Measurements from ENCODE around the gene RABAC1. TPM values are rescaled to one million over a fixed set of nuclear protein-coding genes. Genes with fewer than 3 reads are reported as not detected.

Gene RABAC1
- polyA plus RNA-seq, 1 donor (not counting 4 experiments of a cell fraction or from before 2014, with no cell fraction given): 107 TPM

GRCh38 chr19:41955521-41955920, 3.6 kb downstream of the RABAC1 start:
- no peak for DNase-seq (ENCODE audit: low read depth, low spot score)

DNA sequence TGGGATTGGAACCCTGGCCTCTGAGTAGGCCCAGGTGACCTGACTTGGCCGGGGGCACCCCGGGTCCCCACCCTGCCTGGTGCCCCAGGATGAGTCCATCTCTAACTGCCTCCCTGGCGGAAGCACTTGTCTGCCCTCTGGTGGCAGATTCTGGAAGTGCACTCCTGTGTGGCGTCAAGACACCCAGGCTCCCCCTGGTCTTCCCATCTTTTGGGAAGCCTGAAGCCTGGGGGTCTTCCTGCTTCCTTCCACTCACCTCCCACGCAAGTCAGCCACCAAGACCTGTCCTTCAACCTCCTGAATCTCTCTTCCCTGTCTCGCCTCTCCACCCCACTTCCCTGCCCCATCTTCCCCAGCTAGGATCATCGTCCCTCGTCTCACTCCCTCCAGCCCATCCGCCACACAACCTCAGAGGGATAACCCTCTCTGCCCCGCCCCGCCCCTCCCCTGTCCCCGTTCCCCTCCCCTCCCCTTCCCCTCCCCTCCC, 7.4 kb downstream of the RABAC1 start:
- DNase-seq (ENCODE audit: low read depth, low spot score) (peak; percentile 35), FAIRE-seq (peak; percentile 43)
- Histone ChIP-seq H3K9ac (ENCODE audit: control insufficient read depth, extremely low read depth, insufficient read depth, low read length) (no peak overlapping the region), H3K4me2 (ENCODE audit: control insufficient read depth, extremely low read depth, insufficient read depth, low read depth, low read length) (peak overlapping the region; percentile 70), H2AFZ (ENCODE audit: control insufficient read depth, low read length) (peak overlapping the region; percentile 76), H3K27me3 (ENCODE audit: control insufficient read depth, extremely low read depth, insufficient read depth, low read length) (no peaks in the 10 kb centered on the region), H3K27ac (ENCODE audit: control insufficient read depth, insufficient read depth, low read length) (no peak overlapping the region), H3K9me1 (ENCODE audit: control insufficient read depth, extremely low read depth, insufficient read depth, low read length) (no peaks in the 10 kb centered on the region), H3K79me2 (ENCODE audit: control insufficient read depth, insufficient read depth, low read length) (no peaks in the 10 kb centered on the region), H3K4me1 (ENCODE audit: control insufficient read depth, extremely low read depth, insufficient read depth, low read length) (no peaks in the 10 kb centered on the region), H3K9me3 (ENCODE audit: control insufficient read depth, low read depth, low read length) (no peaks in the 10 kb centered on the region), H3K36me3 (ENCODE audit: control insufficient read depth in 2 of 2, extremely low read depth in 1 of 2, insufficient read depth in 2 of 2, low read length in 2 of 2) (peaks cover 0 to 6% of the 10 kb centered on the region in 2 experiments), H3K4me3 (ENCODE audit: control insufficient read depth in 2 of 3, extremely low read depth in 1 of 3, insufficient read depth in 2 of 3, low read depth in 1 of 3, low read length in 3 of 3) (no peak overlapping the region), H4K20me1 (ENCODE audit: control insufficient read depth, extremely low read depth, insufficient read depth, low read length) (no peaks in the 10 kb centered on the region)
- no peak for TF ChIP-seq EZH2 (IDR thresholded peaks at IDR 0.05; ENCODE audit: low read length)
- TF ChIP-seq, protein P1, sequence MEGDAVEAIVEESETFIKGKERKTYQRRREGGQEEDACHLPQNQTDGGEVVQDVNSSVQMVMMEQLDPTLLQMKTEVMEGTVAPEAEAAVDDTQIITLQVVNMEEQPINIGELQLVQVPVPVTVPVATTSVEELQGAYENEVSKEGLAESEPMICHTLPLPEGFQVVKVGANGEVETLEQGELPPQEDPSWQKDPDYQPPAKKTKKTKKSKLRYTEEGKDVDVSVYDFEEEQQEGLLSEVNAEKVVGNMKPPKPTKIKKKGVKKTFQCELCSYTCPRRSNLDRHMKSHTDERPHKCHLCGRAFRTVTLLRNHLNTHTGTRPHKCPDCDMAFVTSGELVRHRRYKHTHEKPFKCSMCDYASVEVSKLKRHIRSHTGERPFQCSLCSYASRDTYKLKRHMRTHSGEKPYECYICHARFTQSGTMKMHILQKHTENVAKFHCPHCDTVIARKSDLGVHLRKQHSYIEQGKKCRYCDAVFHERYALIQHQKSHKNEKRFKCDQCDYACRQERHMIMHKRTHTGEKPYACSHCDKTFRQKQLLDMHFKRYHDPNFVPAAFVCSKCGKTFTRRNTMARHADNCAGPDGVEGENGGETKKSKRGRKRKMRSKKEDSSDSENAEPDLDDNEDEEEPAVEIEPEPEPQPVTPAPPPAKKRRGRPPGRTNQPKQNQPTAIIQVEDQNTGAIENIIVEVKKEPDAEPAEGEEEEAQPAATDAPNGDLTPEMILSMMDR (optimal IDR thresholded peaks at IDR 0.05 in 1 of 3, IDR thresholded peaks at IDR 0.05 in 1 of 3, conservative IDR thresholded peaks at IDR 0.05 in 1 of 3; ENCODE audit: extremely low read depth in 1 of 3, insufficient read depth in 2 of 3, low read length in 3 of 3): peak; percentile 94 to 99 (median 98)
- dilution Hi-C loops (cut with MboI; ENCODE audit: extremely low pct_ligation_motif_present, low sequenced_read_pairs): no loop called here

More at GRCh38 chr19:41955521-41955920, 3.6 kb downstream of the RABAC1 start:
- H3K4me2 ChIP-seq (ENCODE audit: control insufficient read depth, extremely low read depth, insufficient read depth, low read depth, low read length): no peak overlapping the region
- no peak overlapping the region for H2AFZ ChIP-seq (ENCODE audit: control insufficient read depth, low read length)
- H4K20me1 ChIP-seq (ENCODE audit: control insufficient read depth, extremely low read depth, insufficient read depth, low read length): peaks cover 7% of the 10 kb centered on the region
- no peaks in the 10 kb centered on the region for H3K27me3 ChIP-seq (ENCODE audit: control insufficient read depth, extremely low read depth, insufficient read depth, low read length)
- no peak overlapping the region for H3K4me3 ChIP-seq (ENCODE audit: control insufficient read depth in 2 of 3, extremely low read depth in 1 of 3, insufficient read depth in 2 of 3, low read depth in 1 of 3, low read length in 3 of 3)
- peaks cover 14% of the 10 kb centered on the region for H3K4me1 ChIP-seq (ENCODE audit: control insufficient read depth, extremely low read depth, insufficient read depth, low read length)
- dilution Hi-C loops (cut with MboI; ENCODE audit: extremely low pct_ligation_motif_present, low sequenced_read_pairs): no loop called here
- no peak for TF ChIP-seq EZH2 (IDR thresholded peaks at IDR 0.05; ENCODE audit: low read length)
- TF ChIP-seq, protein P1 (optimal IDR thresholded peaks at IDR 0.05 in 1 of 3, IDR thresholded peaks at IDR 0.05 in 1 of 3, conservative IDR thresholded peaks at IDR 0.05 in 1 of 3; ENCODE audit: extremely low read depth in 1 of 3, insufficient read depth in 2 of 3, low read length in 3 of 3): no peak
- H3K27ac ChIP-seq (ENCODE audit: control insufficient read depth, insufficient read depth, low read length): no peak overlapping the region
- no peaks in the 10 kb centered on the region for H3K79me2 ChIP-seq (ENCODE audit: control insufficient read depth, insufficient read depth, low read length)
- no peaks in the 10 kb centered on the region for H3K9me3 ChIP-seq (ENCODE audit: control insufficient read depth, low read depth, low read length)
- no peak overlapping the region for H3K9ac ChIP-seq (ENCODE audit: control insufficient read depth, extremely low read depth, insufficient read depth, low read length)
- no peak for FAIRE-seq
- peaks cover 0 to 9% of the 10 kb centered on the region in 2 experiments for H3K36me3 ChIP-seq (ENCODE audit: control insufficient read depth in 2 of 2, extremely low read depth in 1 of 2, insufficient read depth in 2 of 2, low read length in 2 of 2)
- H3K9me1 ChIP-seq (ENCODE audit: control insufficient read depth, extremely low read depth, insufficient read depth, low read length): no peaks in the 10 kb centered on the region

All from keratinocyte (primary cell).